Ramos (cell line): ENCODE data around the gene MRPS23.

Experiments used
- in situ Hi-C: fragments of 300-500 bp; cut with MboI; formaldehyde crosslinking; loops from one replicate; pipeline ENCODE4 v1.14.3; 2022; ENCODE audit warnings: low sequenced_read_pairs; ENCODE audit not compliant: unreplicated experiment

Gene MRPS23

GRCh38 chr17:57849874-57850754 lies at the start of gene MRPS23:
TSS of gene MRPS23 (minus strand) at chr17:57850044. CDS start at chr17:57850010, 34 bp downstream.
- in situ Hi-C loops = no loop called here

GRCh38 chr17:57899391-57899790 lies 49.5 kb upstream of the MRPS23 start:
- in situ Hi-C loops = loop anchor here (10.0 kb wide), 1 partner anchor 95 kb away; no protein-coding TSS in a partner anchor

GRCh38 chr17:57898487-57899311 lies 48.9 kb upstream of the MRPS23 start:
- in situ Hi-C loops = loop anchor here (10.0 kb wide), 1 partner anchor 96 kb away; no protein-coding TSS in a partner anchor

- in situ Hi-C loops = loop anchor here (10.0 kb wide), 1 partner anchor 99 kb away; no protein-coding TSS in a partner anchor
Observed at GRCh38 chr17:57895382-57896060, 45.7 kb upstream of the MRPS23 start.

- in situ Hi-C loops = loop anchor here (10.0 kb wide), 1 partner anchor 100 kb away; no protein-coding TSS in a partner anchor
Observed at GRCh38 chr17:57894848-57895247, 45.0 kb upstream of the MRPS23 start.

GRCh38 chr17:57892820-57893595 lies 43.2 kb upstream of the MRPS23 start:
- in situ Hi-C loops = loop anchor here (10.0 kb wide), 1 partner anchor 102 kb away; no protein-coding TSS in a partner anchor

GRCh38 chr17:57892146-57892819 lies 42.4 kb upstream of the MRPS23 start:
- in situ Hi-C loops = loop anchor here (10.0 kb wide), 1 partner anchor 103 kb away; no protein-coding TSS in a partner anchor

GRCh38 chr17:57890857-57891232 lies 41.0 kb upstream of the MRPS23 start:
- in situ Hi-C loops = loop anchor here (10.0 kb wide), 1 partner anchor 104 kb away; no protein-coding TSS in a partner anchor

- in situ Hi-C loops = loop anchor here (10.0 kb wide), 1 partner anchor 105 kb away; no protein-coding TSS in a partner anchor
Observed at GRCh38 chr17:57889892-57890856, 40.3 kb upstream of the MRPS23 start.

GRCh38 chr17:57889252-57889651 lies 39.4 kb upstream of the MRPS23 start:
- in situ Hi-C loops = no loop called here

- in situ Hi-C loops = no loop called here
Observed at GRCh38 chr17:57888311-57889216, 38.7 kb upstream of the MRPS23 start.

- in situ Hi-C loops = no loop called here
Observed at GRCh38 chr17:57887161-57887560, 37.3 kb upstream of the MRPS23 start.

GRCh38 chr17:57886020-57886419 lies 36.2 kb upstream of the MRPS23 start:
- in situ Hi-C loops = no loop called here

- in situ Hi-C loops = no loop called here
Observed at GRCh38 chr17:57885148-57885915, 35.5 kb upstream of the MRPS23 start.

GRCh38 chr17:57881783-57882351 lies 32.0 kb upstream of the MRPS23 start:
- in situ Hi-C loops = no loop called here

- in situ Hi-C loops = no loop called here
Observed at GRCh38 chr17:57881143-57881542, 31.3 kb upstream of the MRPS23 start.
